ENCODE measurements around the gene ADPRHL1. TPM values are rescaled to one million over a fixed set of nuclear protein-coding genes. Genes with fewer than 3 reads are reported as not detected.

ADPRHL1 gene
- total RNA-seq, 1 experiment from 2014 or later, result 4.9 TPM

GRCh38 chr13:113415825-113416224, 37.5 kb downstream of the ADPRHL1 start:
- Mint-ChIP-seq H3K36me3 (ENCODE audit: insufficient read depth, unreplicated experiment) (no peaks in the 10 kb centered on the region), H3K27ac (ENCODE audit: unreplicated experiment) (no peak overlapping the region), H3K4me3 (ENCODE audit: unreplicated experiment) (no peak overlapping the region), H3K27me3 (ENCODE audit: insufficient read depth, unreplicated experiment) (peaks cover 3% of the 10 kb centered on the region), H3K9me3 (ENCODE audit: unreplicated experiment) (no peaks in the 10 kb centered on the region), H3K4me1 (ENCODE audit: low read depth, unreplicated experiment) (peaks cover 23% of the 10 kb centered on the region)
- ChIA-PET POLR2A (no interaction called here), CTCF (no interaction called here)
- no peak overlapping the region for H3K4me3 ChIP-seq (ENCODE audit: low read depth, low read length)
- peaks cover 13% of the 10 kb centered on the region for H3K4me1 ChIP-seq
- no peaks in the 10 kb centered on the region for H3K9me3 ChIP-seq
- BruUV-seq (replicated peaks), result no TSS peak
- DNase-seq, result no peak
- no peak for TF ChIP-seq CTCF (IDR thresholded peaks at IDR 0.05; ENCODE audit: insufficient read depth in 1 of 2, low read depth in 1 of 2, low read length in 1 of 2, severe bottlenecking in 1 of 2, unreplicated experiment in 1 of 2)
- intact Hi-C loops (cut with micrococcal nuclease; ENCODE audit: unreplicated experiment), result no loop called here
- no peaks in the 10 kb centered on the region for H3K27me3 ChIP-seq (replicated peaks; ENCODE audit: control insufficient read depth, insufficient read depth, low read length)
- no peaks in the 10 kb centered on the region for H3K36me3 ChIP-seq (ENCODE audit: control insufficient read depth, insufficient read depth, low read length)

GRCh38 chr13:113415032-113415431, 38.3 kb downstream of the ADPRHL1 start:
- Histone ChIP-seq H3K27me3 (replicated peaks; ENCODE audit: control insufficient read depth, insufficient read depth, low read length) (no peaks in the 10 kb centered on the region), H3K4me1 (peaks cover 14% of the 10 kb centered on the region), H3K4me3 (ENCODE audit: low read depth, low read length) (no peak overlapping the region), H3K9me3 (no peaks in the 10 kb centered on the region), H3K36me3 (ENCODE audit: control insufficient read depth, insufficient read depth, low read length) (no peaks in the 10 kb centered on the region)
- Mint-ChIP-seq H3K4me3 (ENCODE audit: unreplicated experiment) (no peak overlapping the region), H3K27ac (ENCODE audit: unreplicated experiment) (no peak overlapping the region), H3K9me3 (ENCODE audit: unreplicated experiment) (no peaks in the 10 kb centered on the region), H3K27me3 (ENCODE audit: insufficient read depth, unreplicated experiment) (peaks cover 3% of the 10 kb centered on the region), H3K36me3 (ENCODE audit: insufficient read depth, unreplicated experiment) (no peaks in the 10 kb centered on the region), H3K4me1 (ENCODE audit: low read depth, unreplicated experiment) (peaks cover 24% of the 10 kb centered on the region)
- BruUV-seq (replicated peaks), result no TSS peak
- intact Hi-C loops (cut with micrococcal nuclease; ENCODE audit: unreplicated experiment), result no loop called here
- CTCF ChIA-PET, result no interaction called here
- no peak for TF ChIP-seq CTCF (IDR thresholded peaks at IDR 0.05; ENCODE audit: insufficient read depth in 1 of 2, low read depth in 1 of 2, low read length in 1 of 2, severe bottlenecking in 1 of 2, unreplicated experiment in 1 of 2)
- no peak for DNase-seq
- POLR2A ChIA-PET, result no interaction called here

DNA sequence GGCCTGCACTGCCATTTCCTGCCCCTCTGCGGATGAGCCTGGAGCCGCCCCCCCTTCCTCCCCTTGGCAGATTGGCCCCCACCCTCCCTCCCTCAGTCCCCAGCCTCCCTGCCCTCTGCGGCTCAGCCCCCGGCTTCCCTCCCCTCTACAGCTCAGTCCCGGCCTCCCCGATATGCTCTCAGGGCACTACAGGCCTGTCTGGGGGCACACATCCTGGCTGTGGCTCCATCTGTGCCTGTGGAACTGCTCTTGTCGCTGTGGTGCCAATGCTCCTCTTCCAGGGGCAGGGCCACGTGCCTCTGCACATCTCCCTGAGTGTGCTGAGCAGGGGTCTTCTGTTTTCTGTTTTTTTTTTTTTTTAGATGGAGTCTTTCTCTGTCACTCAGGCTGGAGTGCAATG, 39.0 kb downstream of the ADPRHL1 start:
- ChIA-PET CTCF (no interaction called here), POLR2A (no interaction called here)
- H3K9me3 Mint-ChIP-seq (ENCODE audit: unreplicated experiment), result no peaks in the 10 kb centered on the region
- H3K36me3 Mint-ChIP-seq (ENCODE audit: insufficient read depth, unreplicated experiment), result no peaks in the 10 kb centered on the region
- no peak overlapping the region for H3K4me3 Mint-ChIP-seq (ENCODE audit: unreplicated experiment)
- no peak overlapping the region for H3K27ac Mint-ChIP-seq (ENCODE audit: unreplicated experiment)
- H3K4me3 ChIP-seq (ENCODE audit: low read depth, low read length), result no peak overlapping the region
- H3K27me3 ChIP-seq (replicated peaks; ENCODE audit: control insufficient read depth, insufficient read depth, low read length), result no peaks in the 10 kb centered on the region
- BruUV-seq (replicated peaks), result no TSS peak
- TF ChIP-seq CTCF (IDR thresholded peaks at IDR 0.05; ENCODE audit: insufficient read depth in 1 of 2, low read depth in 1 of 2, low read length in 1 of 2, severe bottlenecking in 1 of 2, unreplicated experiment in 1 of 2), result no peak
- H3K4me1 ChIP-seq, result peaks cover 14% of the 10 kb centered on the region
- H3K4me1 Mint-ChIP-seq (ENCODE audit: low read depth, unreplicated experiment), result peaks cover 24% of the 10 kb centered on the region
- H3K36me3 ChIP-seq (ENCODE audit: control insufficient read depth, insufficient read depth, low read length), result no peaks in the 10 kb centered on the region
- peaks cover 3% of the 10 kb centered on the region for H3K27me3 Mint-ChIP-seq (ENCODE audit: insufficient read depth, unreplicated experiment)
- no peak for DNase-seq
- H3K9me3 ChIP-seq, result no peaks in the 10 kb centered on the region
- intact Hi-C loops (cut with micrococcal nuclease; ENCODE audit: unreplicated experiment), result no loop called here
